NCI-H146 treated with DMSO at 0.1 percent for 48 hours (cell line): ENCODE measurements around the gene KCTD15.

Source experiments
- DNase-seq: peaks from one replicate; lab custom pipeline; 2025; ENCODE audit not compliant: unreplicated experiment; lab: John Stamatoyannopoulos, UW

The KCTD15 gene

GRCh38 chr19:33845498-33845897, 48.8 kb downstream of the KCTD15 start:
- no peak for DNase-seq

DNA sequence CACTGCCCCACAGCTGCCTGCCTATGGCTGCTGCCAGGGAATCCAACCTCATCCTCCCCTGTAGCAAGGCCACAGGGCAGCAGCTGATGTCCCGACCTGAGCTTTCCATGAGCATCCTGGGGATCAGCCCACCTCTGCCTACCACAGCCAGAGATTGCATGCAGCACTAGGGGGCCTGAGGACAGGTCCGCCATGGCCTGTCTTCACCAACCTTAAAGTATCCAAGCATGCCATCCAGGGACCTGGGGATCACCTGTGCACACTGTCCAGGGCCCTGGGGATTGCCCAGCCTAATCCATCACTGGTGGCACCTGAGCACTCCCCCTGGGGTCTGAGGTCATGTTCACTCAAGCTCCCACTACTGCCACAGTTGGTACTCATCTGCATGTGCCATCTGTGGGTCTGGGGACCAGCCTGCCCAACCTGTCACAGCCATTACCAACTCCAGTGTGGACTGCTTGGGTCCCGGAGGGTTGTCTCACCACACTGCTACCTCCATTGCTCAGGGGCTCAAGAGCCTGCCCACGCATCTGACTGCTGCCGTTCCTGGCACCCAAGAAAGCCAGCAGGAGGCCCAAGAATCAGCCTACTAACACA, 53.0 kb downstream of the KCTD15 start:
- no peak for DNase-seq

- no peak for DNase-seq
Observed at GRCh38 chr19:33859016-33859415, 62.3 kb downstream of the KCTD15 start.

- DNase-seq, result no peak
Observed at GRCh38 chr19:33860312-33861090, 63.8 kb downstream of the KCTD15 start.

DNA sequence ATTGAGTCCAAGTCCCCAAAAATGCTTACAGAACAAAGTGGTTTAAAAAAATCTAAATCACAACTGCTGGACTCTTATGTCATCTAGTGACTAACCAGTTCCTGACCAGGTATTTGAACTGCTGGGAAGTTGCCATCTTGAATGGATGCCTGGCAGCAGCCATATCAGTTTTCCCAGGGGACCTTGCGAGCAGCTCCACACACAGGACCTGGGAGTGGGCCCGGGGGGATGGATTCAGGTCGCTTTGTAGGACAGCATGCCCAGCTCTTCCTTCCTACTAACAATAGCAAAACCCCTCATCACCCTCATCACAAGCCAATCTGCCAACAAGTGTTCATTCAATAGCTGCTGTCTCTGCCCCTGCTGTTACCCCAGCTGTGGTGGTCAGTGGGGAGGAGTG, 65.3 kb downstream of the KCTD15 start:
- no peak for DNase-seq

DNA sequence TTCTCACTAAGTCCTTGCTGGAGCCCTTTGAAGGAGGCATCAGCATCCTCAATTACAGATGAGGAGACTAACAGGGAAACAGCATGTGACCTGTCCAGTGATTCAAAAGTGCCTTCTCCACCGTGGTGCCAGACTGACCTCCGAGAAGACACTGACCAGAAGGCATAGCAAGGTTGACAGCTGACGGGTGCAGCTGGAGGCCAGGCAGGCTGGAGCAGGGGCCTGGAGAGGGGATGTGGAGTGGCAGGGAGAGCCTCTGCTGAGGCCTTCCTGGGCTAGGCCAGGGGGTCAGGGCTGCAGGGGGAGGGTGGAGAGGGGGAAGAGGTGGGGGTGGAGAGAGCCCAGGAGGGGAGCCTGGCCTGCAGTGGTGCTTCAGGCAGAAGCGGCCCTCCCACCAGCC, 66.3 kb downstream of the KCTD15 start:
- DNase-seq, result no peak

- no peak for DNase-seq
Observed at GRCh38 chr19:33863436-33863835, 66.8 kb downstream of the KCTD15 start.

- DNase-seq, result no peak
Observed at GRCh38 chr19:33864311-33864850, 67.7 kb downstream of the KCTD15 start.

- DNase-seq, result no peak
Observed at GRCh38 chr19:33865306-33865705, 68.6 kb downstream of the KCTD15 start.
